Body of pancreas (tissue), 4 donors: ENCODE measurements around the gene CP.

Source experiments
- POLR2A ChIP-seq, 3 donors: fragments of 450-650 bp; IDR thresholded peaks; one replicate each; pipeline ENCODE4 v1.6.1; 2016; ENCODE audit warnings: antibody characterized with exemption in 3 of 3, mild to moderate bottlenecking in 2 of 3
- TF ChIP-seq, protein P1 (sequence below), 7 experiments: fragments of 450-650 bp in 4 of 7; fragments of 200-600 bp in 3 of 7; sonication (generic) in 3 of 7; IDR thresholded peaks; one replicate each; pipeline ENCODE4 v1.5.1; 2016 to 2019; ENCODE audit warnings: antibody characterized with exemption in 7 of 7

DNA sequence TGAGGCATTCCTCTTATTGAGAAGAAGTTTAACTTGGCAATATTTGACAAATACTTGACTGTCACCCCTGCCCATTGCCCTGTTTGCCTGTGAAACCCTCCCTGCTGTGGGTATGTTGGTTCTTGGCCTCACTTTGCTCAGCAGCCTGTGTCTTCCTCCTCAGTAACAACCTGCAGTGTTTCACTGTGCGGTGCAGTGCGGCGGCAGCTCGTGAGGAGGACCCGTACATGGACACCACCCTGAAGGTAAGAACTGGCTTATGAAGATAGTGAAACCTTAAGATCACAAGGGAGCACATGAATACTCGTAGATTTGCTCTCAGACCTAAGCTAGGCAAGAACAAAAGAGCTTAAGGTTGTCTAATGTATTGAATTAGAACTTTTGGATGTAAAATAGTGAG, 71.2 kb downstream of the CP start:
- TF ChIP-seq, protein P1, sequence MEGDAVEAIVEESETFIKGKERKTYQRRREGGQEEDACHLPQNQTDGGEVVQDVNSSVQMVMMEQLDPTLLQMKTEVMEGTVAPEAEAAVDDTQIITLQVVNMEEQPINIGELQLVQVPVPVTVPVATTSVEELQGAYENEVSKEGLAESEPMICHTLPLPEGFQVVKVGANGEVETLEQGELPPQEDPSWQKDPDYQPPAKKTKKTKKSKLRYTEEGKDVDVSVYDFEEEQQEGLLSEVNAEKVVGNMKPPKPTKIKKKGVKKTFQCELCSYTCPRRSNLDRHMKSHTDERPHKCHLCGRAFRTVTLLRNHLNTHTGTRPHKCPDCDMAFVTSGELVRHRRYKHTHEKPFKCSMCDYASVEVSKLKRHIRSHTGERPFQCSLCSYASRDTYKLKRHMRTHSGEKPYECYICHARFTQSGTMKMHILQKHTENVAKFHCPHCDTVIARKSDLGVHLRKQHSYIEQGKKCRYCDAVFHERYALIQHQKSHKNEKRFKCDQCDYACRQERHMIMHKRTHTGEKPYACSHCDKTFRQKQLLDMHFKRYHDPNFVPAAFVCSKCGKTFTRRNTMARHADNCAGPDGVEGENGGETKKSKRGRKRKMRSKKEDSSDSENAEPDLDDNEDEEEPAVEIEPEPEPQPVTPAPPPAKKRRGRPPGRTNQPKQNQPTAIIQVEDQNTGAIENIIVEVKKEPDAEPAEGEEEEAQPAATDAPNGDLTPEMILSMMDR (IDR thresholded peaks at IDR 0.05) = no peak
- TF ChIP-seq POLR2A (IDR thresholded peaks at IDR 0.05) = no peak
